GM12892 (cell line): ENCODE results near the gene CORO2B.

Experiments
- POLR2A ChIP-seq: IDR thresholded peaks from 2 replicates; pipeline ENCODE4 v1.6.1; 2011; ENCODE audit warnings: low read depth, low read length, control low read depth
- TAF1 ChIP-seq: IDR thresholded peaks from 2 replicates; pipeline ENCODE4 v1.6.1; 2011; ENCODE audit warnings: low read depth, mild to moderate bottlenecking, control low read depth, low read length, borderline replicate concordance

- TF ChIP-seq TAF1 (no peak), POLR2A (no peak)
Measured at GRCh38 chr15:68572921-68573320, 5.9 kb upstream of the CORO2B start.
